ENCODE data around the gene COX4I2.
"Not testable (repeated sequence)": the region's sequence is repeated elsewhere in the genome, so short reads cannot be mapped to it uniquely, and the experiment has no call there.

Gene COX4I2

GRCh38 chr20:31643522-31643921 lies 5.8 kb downstream of the COX4I2 start:
- TF ChIP-seq, protein P1, sequence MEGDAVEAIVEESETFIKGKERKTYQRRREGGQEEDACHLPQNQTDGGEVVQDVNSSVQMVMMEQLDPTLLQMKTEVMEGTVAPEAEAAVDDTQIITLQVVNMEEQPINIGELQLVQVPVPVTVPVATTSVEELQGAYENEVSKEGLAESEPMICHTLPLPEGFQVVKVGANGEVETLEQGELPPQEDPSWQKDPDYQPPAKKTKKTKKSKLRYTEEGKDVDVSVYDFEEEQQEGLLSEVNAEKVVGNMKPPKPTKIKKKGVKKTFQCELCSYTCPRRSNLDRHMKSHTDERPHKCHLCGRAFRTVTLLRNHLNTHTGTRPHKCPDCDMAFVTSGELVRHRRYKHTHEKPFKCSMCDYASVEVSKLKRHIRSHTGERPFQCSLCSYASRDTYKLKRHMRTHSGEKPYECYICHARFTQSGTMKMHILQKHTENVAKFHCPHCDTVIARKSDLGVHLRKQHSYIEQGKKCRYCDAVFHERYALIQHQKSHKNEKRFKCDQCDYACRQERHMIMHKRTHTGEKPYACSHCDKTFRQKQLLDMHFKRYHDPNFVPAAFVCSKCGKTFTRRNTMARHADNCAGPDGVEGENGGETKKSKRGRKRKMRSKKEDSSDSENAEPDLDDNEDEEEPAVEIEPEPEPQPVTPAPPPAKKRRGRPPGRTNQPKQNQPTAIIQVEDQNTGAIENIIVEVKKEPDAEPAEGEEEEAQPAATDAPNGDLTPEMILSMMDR (conservative IDR thresholded peaks at IDR 0.05; ENCODE audit: low read depth, low read length) = no peak
- Histone ChIP-seq H3K4me2 (no peak overlapping the region), H3K79me2 (ENCODE audit: insufficient read depth, low read depth) (no peaks in the 10 kb centered on the region), H3K9ac (no peak overlapping the region), H3K4me3 (IDR thresholded peaks at IDR 0.05; ENCODE audit: insufficient read depth, low read depth, low read length) (no peak overlapping the region), H2AFZ (ENCODE audit: low read depth) (no peak overlapping the region), H4K20me1 (ENCODE audit: insufficient read depth) (no peaks in the 10 kb centered on the region), H3K4me1 (ENCODE audit: low read depth, poor library complexity, severe bottlenecking) (peaks cover 14% of the 10 kb centered on the region), H3K27ac (no peak overlapping the region), H3K36me3 (ENCODE audit: insufficient read depth) (no peaks in the 10 kb centered on the region), H3K27me3 (ENCODE audit: insufficient read depth, low read depth) (no peaks in the 10 kb centered on the region)

DNA sequence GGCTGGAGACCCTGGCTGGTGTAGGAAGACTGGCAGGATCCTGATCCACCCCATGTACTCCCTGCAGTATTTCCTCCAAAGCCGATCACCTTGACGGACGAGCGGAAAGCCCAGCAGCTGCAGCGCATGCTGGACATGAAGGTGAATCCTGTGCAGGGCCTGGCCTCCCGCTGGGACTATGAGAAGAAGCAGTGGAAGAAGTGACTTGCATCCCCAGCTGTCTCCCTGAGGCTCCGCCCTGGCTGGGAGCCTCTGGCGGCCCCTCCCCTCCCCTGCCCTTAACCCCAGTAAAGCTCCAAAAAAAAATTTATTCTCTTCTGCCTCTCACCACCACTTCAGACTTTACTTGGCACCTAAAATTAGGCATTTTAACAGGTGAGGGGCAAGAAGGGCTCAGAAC lies 7.0 kb downstream of the COX4I2 start:
- H2AFZ ChIP-seq (ENCODE audit: low read depth) = no peak overlapping the region
- H3K27ac ChIP-seq = no peak overlapping the region

GRCh38 chr20:31648104-31648503 lies 10.4 kb downstream of the COX4I2 start:
- H3K4me1 ChIP-seq (ENCODE audit: low read depth, poor library complexity, severe bottlenecking); H3K27ac ChIP-seq; H3K4me3 ChIP-seq (IDR thresholded peaks at IDR 0.05; ENCODE audit: insufficient read depth, low read depth, low read length); H3K36me3 ChIP-seq (ENCODE audit: insufficient read depth); H3K4me2 ChIP-seq; H3K27me3 ChIP-seq (ENCODE audit: insufficient read depth, low read depth); H4K20me1 ChIP-seq (ENCODE audit: insufficient read depth); H2AFZ ChIP-seq (ENCODE audit: low read depth); H3K9ac ChIP-seq; H3K79me2 ChIP-seq (ENCODE audit: insufficient read depth, low read depth): not testable (repeated sequence)

More for the DNA sequence above, 7.0 kb downstream of the COX4I2 start:
- Histone ChIP-seq H3K9ac (no peak overlapping the region), H3K4me1 (ENCODE audit: low read depth, poor library complexity, severe bottlenecking) (peaks cover 14% of the 10 kb centered on the region), H3K79me2 (ENCODE audit: insufficient read depth, low read depth) (no peaks in the 10 kb centered on the region), H4K20me1 (ENCODE audit: insufficient read depth) (no peaks in the 10 kb centered on the region), H3K4me2 (no peak overlapping the region), H3K4me3 (IDR thresholded peaks at IDR 0.05; ENCODE audit: insufficient read depth, low read depth, low read length) (no peak overlapping the region), H3K36me3 (ENCODE audit: insufficient read depth) (no peaks in the 10 kb centered on the region), H3K27me3 (ENCODE audit: insufficient read depth, low read depth) (no peaks in the 10 kb centered on the region)
- TF ChIP-seq, protein P1 (conservative IDR thresholded peaks at IDR 0.05; ENCODE audit: low read depth, low read length) = no peak

GRCh38 chr20:31652917-31653396 lies 15.2 kb downstream of the COX4I2 start:
- H2AFZ ChIP-seq (ENCODE audit: low read depth) = no peak overlapping the region
- H3K27ac ChIP-seq = no peak overlapping the region
- H3K4me2 ChIP-seq = no peak overlapping the region
- H3K9ac ChIP-seq = no peak overlapping the region
- H3K27me3 ChIP-seq (ENCODE audit: insufficient read depth, low read depth) = no peaks in the 10 kb centered on the region
- TF ChIP-seq, protein P1 (conservative IDR thresholded peaks at IDR 0.05; ENCODE audit: low read depth, low read length) = no peak
- no peaks in the 10 kb centered on the region for H3K36me3 ChIP-seq (ENCODE audit: insufficient read depth)
- H4K20me1 ChIP-seq (ENCODE audit: insufficient read depth) = no peaks in the 10 kb centered on the region
- no peak overlapping the region for H3K4me3 ChIP-seq (IDR thresholded peaks at IDR 0.05; ENCODE audit: insufficient read depth, low read depth, low read length)
- H3K79me2 ChIP-seq (ENCODE audit: insufficient read depth, low read depth) = no peaks in the 10 kb centered on the region
- H3K4me1 ChIP-seq (ENCODE audit: low read depth, poor library complexity, severe bottlenecking) = no peaks in the 10 kb centered on the region

DNA sequence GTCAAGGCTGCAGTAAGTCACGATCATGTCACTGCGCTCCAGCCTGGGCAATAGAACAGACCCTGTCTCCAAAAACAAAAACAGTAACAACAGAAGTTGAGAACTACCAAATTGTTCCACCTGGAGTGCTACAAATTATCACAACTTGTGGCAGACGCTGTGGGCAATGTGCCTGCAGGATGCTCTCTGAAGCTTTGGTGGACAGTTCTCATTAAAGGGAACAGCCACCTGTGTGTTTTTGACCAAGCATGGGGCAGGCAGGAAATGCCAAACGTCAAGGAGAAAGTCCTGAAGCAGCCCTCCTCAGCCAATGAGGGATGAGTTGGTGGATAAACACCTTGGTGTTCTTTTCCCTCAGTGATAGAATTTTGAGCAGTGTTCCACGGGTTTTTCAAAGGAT lies 15.8 kb downstream of the COX4I2 start:
- no peak overlapping the region for H3K9ac ChIP-seq
- TF ChIP-seq, protein P1 (conservative IDR thresholded peaks at IDR 0.05; ENCODE audit: low read depth, low read length) = no peak
- no peaks in the 10 kb centered on the region for H3K4me1 ChIP-seq (ENCODE audit: low read depth, poor library complexity, severe bottlenecking)
- no peaks in the 10 kb centered on the region for H3K27me3 ChIP-seq (ENCODE audit: insufficient read depth, low read depth)
- H3K4me3 ChIP-seq (IDR thresholded peaks at IDR 0.05; ENCODE audit: insufficient read depth, low read depth, low read length) = no peak overlapping the region
- no peaks in the 10 kb centered on the region for H4K20me1 ChIP-seq (ENCODE audit: insufficient read depth)
- no peaks in the 10 kb centered on the region for H3K36me3 ChIP-seq (ENCODE audit: insufficient read depth)
- H3K79me2 ChIP-seq (ENCODE audit: insufficient read depth, low read depth) = no peaks in the 10 kb centered on the region
- no peak overlapping the region for H2AFZ ChIP-seq (ENCODE audit: low read depth)
- H3K4me2 ChIP-seq = no peak overlapping the region
- H3K27ac ChIP-seq = no peak overlapping the region

Data from KMS-11 (cell line).